GM18505 (cell line): ENCODE measurements around the gene GAS1.

Source experiments
- ATAC-seq: cut with Tn5 transposase; IDR thresholded peaks from one replicate; pipeline ENCODE4 v1.9.1; 2021; ENCODE audit not compliant: unreplicated experiment
- POLR2A ChIP-seq: IDR thresholded peaks from 4 replicates; pipeline ENCODE4 v1.6.1; 2011; ENCODE audit warnings: borderline replicate concordance; ENCODE audit not compliant: insufficient read depth, insufficient read length; ENCODE audit errors: extremely low read depth

GAS1 gene

GRCh38 chr9:86924206-86924605 lies 23.1 kb downstream of the GAS1 start:
- no peak for ATAC-seq
- no peak for TF ChIP-seq POLR2A

GRCh38 chr9:86921151-86921923 lies 26.0 kb downstream of the GAS1 start:
- ATAC-seq, result no peak
- no peak for TF ChIP-seq POLR2A

GRCh38 chr9:86918556-86918955 lies 28.8 kb downstream of the GAS1 start:
- TF ChIP-seq POLR2A, result no peak
- no peak for ATAC-seq

- no peak for TF ChIP-seq POLR2A
- no peak for ATAC-seq
Observed at GRCh38 chr9:86912210-86912609, 35.1 kb downstream of the GAS1 start.

GRCh38 chr9:86909388-86909787 lies 37.9 kb downstream of the GAS1 start:
- ATAC-seq, result no peak
- TF ChIP-seq POLR2A, result no peak

GRCh38 chr9:86908261-86908660 lies 39.0 kb downstream of the GAS1 start:
- TF ChIP-seq POLR2A, result no peak

GRCh38 chr9:86907346-86907745 lies 40.0 kb downstream of the GAS1 start:
- no peak for TF ChIP-seq POLR2A
- no peak for ATAC-seq

More at GRCh38 chr9:86908261-86908660, 39.0 kb downstream of the GAS1 start:
- ATAC-seq, result no peak

GRCh38 chr9:86903734-86904085 lies 43.6 kb downstream of the GAS1 start:
- ATAC-seq, result no peak
- no peak for TF ChIP-seq POLR2A

- ATAC-seq, result no peak
- TF ChIP-seq POLR2A, result no peak
Observed at GRCh38 chr9:86902991-86903733, 44.1 kb downstream of the GAS1 start.

GRCh38 chr9:86902586-86902985 lies 44.7 kb downstream of the GAS1 start:
- TF ChIP-seq POLR2A, result no peak
- ATAC-seq, result no peak

- TF ChIP-seq POLR2A, result no peak
- no peak for ATAC-seq
Observed at GRCh38 chr9:86902176-86902575, 45.1 kb downstream of the GAS1 start.

GRCh38 chr9:86901511-86901910 lies 45.8 kb downstream of the GAS1 start:
- TF ChIP-seq POLR2A, result no peak
- ATAC-seq, result no peak
